HCT116 (cell line): ENCODE measurements around the gene TSPOAP1. TPM values are rescaled to one million over a fixed set of nuclear protein-coding genes. Genes with fewer than 3 reads are reported as not detected.

ENCODE experiments used
- ATAC-seq: fragments of 200-7000 bp; cut with Tn5 transposase; 2 replicates; pipeline ENCODE4 v1.9.1; 2020; ENCODE audit warnings: mild to moderate bottlenecking, moderate library complexity
- BruUV-seq: library from RNA; stranded (reverse); fragments of 400-500 nt; replicated peaks from 2 replicates; lab custom pipeline; 2021; lab: Mats Ljungman, UMichigan
- CTCF ChIA-PET: fragments of 300-600 bp; sonication (Branson Sonifier 250); formaldehyde crosslinking; loops from one replicate; lab custom pipeline; 2021; ENCODE audit warnings: antibody characterized with exemption; lab: Charles Lee
- POLR2A ChIA-PET: fragments of 300-600, 350-600 bp; sonication (Branson Sonifier 250); formaldehyde crosslinking; loops from one replicate; lab custom pipeline; 2021; ENCODE audit warnings: antibody characterized with exemption; lab: Charles Lee
- RAD21 ChIA-PET, 2 experiments: fragments of 300-600 bp; sonication (Branson Sonifier 250); formaldehyde crosslinking; loops; one replicate each; lab custom pipeline; 2023; ENCODE audit warnings: low total read pairs in 2 of 2; ENCODE audit not compliant: uncharacterized antibody in 2 of 2, unreplicated experiment in 2 of 2, low non-redundant PET in 1 of 2; lab: Charles Lee
- DNase-seq: peaks from one replicate; pipeline ENCODE4 v3.0.0-alpha.2; 2010; ENCODE audit warnings: low read depth, low spot score
- H2AFZ ChIP-seq: fragments of 200-600 bp; shearing (Covaris generic), sonication (generic); 2 replicates; pipeline ENCODE4 v1.6.1; 2017; ENCODE audit warnings: low read depth, mixed run types, mixed read lengths, antibody characterized with exemption, low read length; ENCODE audit not compliant: poor library complexity, severe bottlenecking
- H3K27ac ChIP-seq: 2 replicates; pipeline ENCODE4 v1.5.1; 2012; ENCODE audit warnings: low read depth, low read length
- H3K27me3 ChIP-seq: fragments of 200-600 bp; sonication (generic); 2 replicates; pipeline ENCODE4 v1.6.1; 2016; ENCODE audit warnings: mixed run types, low read length, mixed read lengths; ENCODE audit not compliant: insufficient read depth
- H3K36me3 ChIP-seq, 2 experiments: fragments of 200-500 bp in 1 of 2; fragments of 200-600 bp in 1 of 2; sonication (Bioruptor generic) in 1 of 2; sonication (generic) in 1 of 2; 2 replicates each; pipeline versions ENCODE4 v1.5.1 to v1.6.1; 2014 to 2016; ENCODE audit warnings: low read length in 2 of 2, inconsistent platforms in 1 of 2, mixed read lengths in 1 of 2, mixed run types in 1 of 2; ENCODE audit not compliant: insufficient read depth in 2 of 2, control insufficient read depth in 1 of 2
- H3K4me1 ChIP-seq, 2 experiments: fragments of 200-600 bp in 1 of 2; sonication (generic) in 1 of 2; 2 replicates each; pipeline versions ENCODE4 v1.5.1 to v1.6.1; 2012 to 2017; ENCODE audit warnings: low read length in 2 of 2, inconsistent platforms in 1 of 2, mild to moderate bottlenecking in 1 of 2, mixed read lengths in 1 of 2, mixed run types in 1 of 2, moderate library complexity in 1 of 2; ENCODE audit not compliant: insufficient read depth in 2 of 2, control insufficient read depth in 1 of 2
- H3K4me2 ChIP-seq: fragments of 200-600 bp; sonication (generic); 2 replicates; pipeline ENCODE4 v1.6.1; 2017; ENCODE audit warnings: mixed run types, low read length, mixed read lengths
- H3K4me3 ChIP-seq, 2 experiments: fragments of 200-600 bp in 1 of 2; sonication (generic) in 1 of 2; replicated peaks in 1 of 2; 2 replicates each; pipeline ENCODE4 v1.5.1; 2011 to 2016; ENCODE audit warnings: low read length in 2 of 2, control low read depth in 1 of 2, low read depth in 1 of 2, mild to moderate bottlenecking in 1 of 2, mixed read lengths in 1 of 2, mixed run types in 1 of 2
- H3K79me2 ChIP-seq: fragments of 200-600 bp; sonication (generic); 2 replicates; pipeline ENCODE4 v1.6.1; 2017; ENCODE audit warnings: mild to moderate bottlenecking, mixed run types, low read length, moderate library complexity, mixed read lengths; ENCODE audit not compliant: insufficient read depth
- H3K9ac ChIP-seq: fragments of 200-600 bp; sonication (generic); 2 replicates; pipeline ENCODE4 v1.6.1; 2016; ENCODE audit warnings: low read length, mixed read lengths
- H3K9me2 ChIP-seq: fragments of 200-600 bp; sonication (generic), shearing (Covaris generic); 2 replicates; pipeline ENCODE4 v1.6.1; 2017; ENCODE audit warnings: mixed run types, mild to moderate bottlenecking, moderate library complexity; ENCODE audit not compliant: insufficient read depth
- H3K9me3 ChIP-seq, 2 experiments: fragments of 200-500 bp in 1 of 2; fragments of 200-600 bp in 1 of 2; sonication (Bioruptor generic) in 1 of 2; sonication (generic) in 1 of 2; 2 replicates each; pipeline ENCODE4 v1.6.1; 2014 to 2017; ENCODE audit warnings: low read length in 2 of 2, mixed read lengths in 2 of 2, inconsistent platforms in 1 of 2, low read depth in 1 of 2, mild to moderate bottlenecking in 1 of 2, mixed run types in 1 of 2, moderate library complexity in 1 of 2; ENCODE audit not compliant: control insufficient read depth in 1 of 2, insufficient read depth in 1 of 2
- H4K20me1 ChIP-seq: fragments of 200-600 bp; sonication (generic), shearing (Covaris generic); 2 replicates; pipeline ENCODE4 v1.6.1; 2017; ENCODE audit warnings: mixed run types, mild to moderate bottlenecking, moderate library complexity; ENCODE audit not compliant: insufficient read depth
- CBX3 ChIP-seq: IDR thresholded peaks from 2 replicates; pipeline ENCODE4 v1.6.1; 2012; ENCODE audit warnings: low read depth
- CEBPB ChIP-seq: IDR thresholded peaks from 2 replicates; pipeline ENCODE4 v1.6.1; 2012; ENCODE audit warnings: low read depth
- ELF1 ChIP-seq: IDR thresholded peaks from 2 replicates; pipeline ENCODE4 v1.6.1; 2012; ENCODE audit warnings: low read depth, borderline replicate concordance
- EZH2 ChIP-seq: fragments of 200-600 bp; sonication (generic); IDR thresholded peaks from 2 replicates; pipeline ENCODE4 v1.6.1; 2017; ENCODE audit warnings: antibody characterized with exemption, mixed run types
- EZH2phosphoT487 ChIP-seq: fragments of 200-600 bp; IDR thresholded peaks from 2 replicates; pipeline ENCODE4 v1.6.1; 2018; ENCODE audit warnings: antibody characterized with exemption, borderline replicate concordance
- JUND ChIP-seq: IDR thresholded peaks from 2 replicates; pipeline ENCODE4 v1.6.1; 2012
- POLR2A ChIP-seq: IDR thresholded peaks from 2 replicates; pipeline ENCODE4 v1.7.0; 2011; ENCODE audit warnings: borderline replicate concordance; ENCODE audit not compliant: insufficient read depth, insufficient read length; ENCODE audit errors: extremely low read depth
- POLR2AphosphoS5 ChIP-seq: IDR thresholded peaks from 2 replicates; pipeline ENCODE4 v1.6.1; 2011; ENCODE audit warnings: mild to moderate bottlenecking, low read depth, low read length, moderate library complexity
- SRF ChIP-seq: IDR thresholded peaks from 2 replicates; pipeline ENCODE4 v1.6.1; 2012; ENCODE audit warnings: low read depth
- ZNF274 ChIP-seq: fragments of 200-500 bp; sonication (Bioruptor generic); IDR thresholded peaks from 2 replicates; pipeline ENCODE4 v1.6.1; 2014; ENCODE audit warnings: mild to moderate bottlenecking, low read depth, low read length, inconsistent platforms
- intact Hi-C: fragments of 100-400 bp; cut with micrococcal nuclease; formaldehyde crosslinking; loops from 2 replicates; pipeline ENCODE4 v1.10.0; 2022
- total RNA-seq: library from RNA; stranded (reverse); gene quantifications from one replicate; pipeline ENCODE4 v1.2.1, GENCODE V29; 2021; ENCODE audit not compliant: unreplicated experiment
- TF ChIP-seq, protein P1 (sequence below): IDR thresholded peaks from 2 replicates; pipeline ENCODE4 v1.6.1; 2011; ENCODE audit warnings: mild to moderate bottlenecking, low read length, moderate library complexity; ENCODE audit not compliant: insufficient replicate concordance; ENCODE audit errors: extremely low read depth
- TF ChIP-seq, protein P2 (sequence below): IDR thresholded peaks from 2 replicates; pipeline ENCODE4 v1.6.1; 2012
- TF ChIP-seq, protein P3 (sequence below), 3 experiments: fragments of 200-600 bp in 1 of 3; sonication (generic) in 1 of 3; IDR thresholded peaks in 2 of 3; conservative IDR thresholded peaks in 1 of 3; 2 replicates each; pipeline ENCODE4 v1.5.1; 2012 to 2017; ENCODE audit warnings: low read depth in 2 of 3, low read length in 2 of 3, antibody characterized with exemption in 1 of 3, borderline replicate concordance in 1 of 3, control low read depth in 1 of 3, mild to moderate bottlenecking in 1 of 3, mixed read lengths in 1 of 3, mixed run types in 1 of 3, moderate library complexity in 1 of 3; ENCODE audit not compliant: insufficient read depth in 1 of 3

The TSPOAP1 gene
- total RNA-seq, 1 experiment from 2014 or later = 0.27 TPM

DNA sequence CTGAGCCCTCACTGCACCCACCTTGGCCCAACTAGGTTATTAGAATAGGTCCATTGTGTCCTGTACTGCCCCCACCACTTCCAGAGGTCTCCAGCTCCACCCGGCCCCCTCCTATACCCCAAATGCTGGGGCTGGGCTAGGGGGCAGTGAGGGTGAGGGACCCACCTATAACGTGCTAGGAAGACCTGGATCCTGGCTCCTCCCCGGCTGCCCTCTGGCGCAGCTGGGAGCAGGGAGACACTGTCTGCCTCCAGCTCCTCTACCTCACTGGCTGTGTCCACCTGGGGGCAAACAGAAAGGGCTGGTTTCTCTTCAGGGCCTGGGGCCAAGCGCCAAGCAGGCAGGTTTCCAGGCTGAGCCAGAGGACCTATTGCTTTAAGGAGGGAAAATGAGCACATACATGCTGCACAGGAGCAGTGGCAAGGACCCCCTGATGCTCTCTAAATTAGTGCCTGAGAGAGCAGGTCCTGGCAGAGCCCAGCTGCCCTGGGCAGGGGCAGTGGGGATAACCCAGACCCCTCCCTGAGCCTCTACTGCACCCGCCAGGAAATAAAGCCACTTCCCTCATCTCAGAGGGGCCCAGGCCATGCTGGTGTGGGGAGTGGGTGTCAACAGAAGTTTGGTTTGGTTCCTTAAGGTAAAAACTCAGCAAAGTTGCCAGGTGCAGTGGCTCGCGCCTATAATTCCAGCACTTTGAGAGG lies 12.2 kb downstream of the TSPOAP1 start:
- no TSS peak for BruUV-seq
- no peaks in the 10 kb centered on the region for H3K27me3 ChIP-seq
- DNase-seq = no peak
- ChIA-PET CTCF (interaction anchor here (0.6 to 7.6 kb wide), 20 partner anchors 8 to 225 kb away, joined by 3 to 124 read pairs (median 8); partner anchors contain the start of genes MTMR4, RNF43, SUPT4H1 and TSPOAP1), RAD21 (interaction anchor here (1.4 to 1.6 kb wide), 4 partner anchors 101 to 132 kb away, joined by 10 to 29 read pairs (median 22); partner anchors contain the start of gene RNF43 (in 1 of the 2)), POLR2A (interaction anchor here (1.2 to 2.2 kb wide), 5 partner anchors 28 to 342 kb away, joined by 3 to 18 read pairs (median 5); partner anchors contain the start of gene RNF43)
- no peak overlapping the region for H3K27ac ChIP-seq
- no peak for ATAC-seq
- H3K9me2 ChIP-seq = no peaks in the 10 kb centered on the region
- no peak overlapping the region for H2AFZ ChIP-seq
- H3K4me2 ChIP-seq = no peak overlapping the region
- peaks cover 8 to 14% of the 10 kb centered on the region in 2 experiments; a peak in 3 of 4 replicates for H3K4me1 ChIP-seq
- no peak overlapping the region for H3K4me3 ChIP-seq
- H4K20me1 ChIP-seq = no peaks in the 10 kb centered on the region
- intact Hi-C loops = loop anchor here (5.0 to 10.0 kb wide), 2 partner anchors 201 to 688 kb away; no protein-coding TSS in a partner anchor
- no peaks in the 10 kb centered on the region for H3K79me2 ChIP-seq
- TF ChIP-seq, protein P1, sequence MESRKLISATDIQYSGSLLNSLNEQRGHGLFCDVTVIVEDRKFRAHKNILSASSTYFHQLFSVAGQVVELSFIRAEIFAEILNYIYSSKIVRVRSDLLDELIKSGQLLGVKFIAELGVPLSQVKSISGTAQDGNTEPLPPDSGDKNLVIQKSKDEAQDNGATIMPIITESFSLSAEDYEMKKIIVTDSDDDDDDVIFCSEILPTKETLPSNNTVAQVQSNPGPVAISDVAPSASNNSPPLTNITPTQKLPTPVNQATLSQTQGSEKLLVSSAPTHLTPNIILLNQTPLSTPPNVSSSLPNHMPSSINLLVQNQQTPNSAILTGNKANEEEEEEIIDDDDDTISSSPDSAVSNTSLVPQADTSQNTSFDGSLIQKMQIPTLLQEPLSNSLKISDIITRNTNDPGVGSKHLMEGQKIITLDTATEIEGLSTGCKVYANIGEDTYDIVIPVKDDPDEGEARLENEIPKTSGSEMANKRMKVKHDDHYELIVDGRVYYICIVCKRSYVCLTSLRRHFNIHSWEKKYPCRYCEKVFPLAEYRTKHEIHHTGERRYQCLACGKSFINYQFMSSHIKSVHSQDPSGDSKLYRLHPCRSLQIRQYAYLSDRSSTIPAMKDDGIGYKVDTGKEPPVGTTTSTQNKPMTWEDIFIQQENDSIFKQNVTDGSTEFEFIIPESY = no peak
- TF ChIP-seq, protein P2, sequence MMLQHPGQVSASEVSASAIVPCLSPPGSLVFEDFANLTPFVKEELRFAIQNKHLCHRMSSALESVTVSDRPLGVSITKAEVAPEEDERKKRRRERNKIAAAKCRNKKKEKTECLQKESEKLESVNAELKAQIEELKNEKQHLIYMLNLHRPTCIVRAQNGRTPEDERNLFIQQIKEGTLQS = no peak
- TF ChIP-seq EZH2phosphoT487 (no peak), POLR2A (no peak), POLR2AphosphoS5 (no peak), CEBPB (no peak), ELF1 (no peak), JUND (no peak), ZNF274 (no peak), SRF (no peak), CBX3 (no peak), EZH2 (no peak)
- TF ChIP-seq, protein P3, sequence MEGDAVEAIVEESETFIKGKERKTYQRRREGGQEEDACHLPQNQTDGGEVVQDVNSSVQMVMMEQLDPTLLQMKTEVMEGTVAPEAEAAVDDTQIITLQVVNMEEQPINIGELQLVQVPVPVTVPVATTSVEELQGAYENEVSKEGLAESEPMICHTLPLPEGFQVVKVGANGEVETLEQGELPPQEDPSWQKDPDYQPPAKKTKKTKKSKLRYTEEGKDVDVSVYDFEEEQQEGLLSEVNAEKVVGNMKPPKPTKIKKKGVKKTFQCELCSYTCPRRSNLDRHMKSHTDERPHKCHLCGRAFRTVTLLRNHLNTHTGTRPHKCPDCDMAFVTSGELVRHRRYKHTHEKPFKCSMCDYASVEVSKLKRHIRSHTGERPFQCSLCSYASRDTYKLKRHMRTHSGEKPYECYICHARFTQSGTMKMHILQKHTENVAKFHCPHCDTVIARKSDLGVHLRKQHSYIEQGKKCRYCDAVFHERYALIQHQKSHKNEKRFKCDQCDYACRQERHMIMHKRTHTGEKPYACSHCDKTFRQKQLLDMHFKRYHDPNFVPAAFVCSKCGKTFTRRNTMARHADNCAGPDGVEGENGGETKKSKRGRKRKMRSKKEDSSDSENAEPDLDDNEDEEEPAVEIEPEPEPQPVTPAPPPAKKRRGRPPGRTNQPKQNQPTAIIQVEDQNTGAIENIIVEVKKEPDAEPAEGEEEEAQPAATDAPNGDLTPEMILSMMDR (IDR thresholded peaks at IDR 0.05 in 2 of 3, conservative IDR thresholded peaks at IDR 0.05 in 1 of 3; ENCODE audit: borderline replicate concordance in 1 of 3, insufficient read depth in 1 of 3, low read depth in 2 of 3, low read length in 2 of 3) = no peak
- H3K36me3 ChIP-seq = no peaks in the 10 kb centered on the region
- no peaks in the 10 kb centered on the region for H3K9me3 ChIP-seq
- H3K9ac ChIP-seq = no peak overlapping the region
